ENCODE data around the gene KRTAP2-4. TPM values are rescaled to one million over a fixed set of nuclear protein-coding genes. Genes with fewer than 3 reads are reported as not detected.
A peak's percentile ranks its signal among the peaks of the same experiment; 100 is the strongest.
"Not testable (repeated sequence)": the region's sequence is repeated elsewhere in the genome, so short reads cannot be mapped to it uniquely, and the experiment has no call there.

The KRTAP2-4 gene
- total RNA-seq, 1 donor from 2014 or later = not detected

GRCh38 chr17:41037853-41038350 is 27.8 kb downstream of the KRTAP2-4 start:
- no peak for DNase-seq (ENCODE audit: low read depth)

GRCh38 chr17:41034346-41034935 is 31.2 kb downstream of the KRTAP2-4 start, which contains the start of gene KRTAP1-3:
Gene KRTAP1-3, minus strand, starts transcription at chr17:41034874. Its CDS starts 53 bp downstream, at chr17:41034821.
- not testable (repeated sequence) for DNase-seq (ENCODE audit: low read depth)

DNA sequence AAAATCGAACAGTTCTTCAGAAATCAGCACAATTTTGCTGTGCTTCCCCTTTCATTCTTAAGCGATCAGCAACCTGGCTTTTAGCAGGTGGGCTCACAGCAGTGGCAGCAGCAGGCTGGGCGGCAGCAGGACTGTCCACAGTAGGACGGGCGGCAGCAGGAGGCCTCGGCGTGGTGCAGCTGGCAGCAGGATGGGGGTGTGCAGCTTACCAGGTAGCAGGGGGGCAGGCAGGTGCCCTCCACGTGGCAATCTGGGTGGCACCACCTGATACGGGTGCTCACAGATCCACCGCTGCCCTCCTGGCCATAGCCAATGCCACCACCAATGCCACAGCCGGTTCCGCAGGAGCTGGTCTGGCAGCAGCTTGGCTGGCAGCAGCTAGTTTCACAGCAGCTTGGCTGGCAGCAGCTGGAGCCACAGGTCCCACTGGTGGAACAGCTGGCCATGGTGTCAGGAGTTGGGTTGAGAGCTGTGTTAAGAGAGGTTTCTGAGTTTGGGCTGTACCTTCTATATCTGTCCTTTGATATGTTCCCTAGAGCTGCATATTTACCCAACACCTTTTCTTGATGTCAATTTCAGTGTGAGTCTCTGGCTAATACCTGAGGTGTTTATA is 35.9 kb downstream of the KRTAP2-4 start, which contains the start of gene KRTAP1-4:
Gene KRTAP1-4, minus strand, starts transcription at position 563 of the 613 bp plus-strand sequence. Its CDS starts 117 bp downstream, at position 446.
- no peak for DNase-seq (ENCODE audit: low read depth)

DNA sequence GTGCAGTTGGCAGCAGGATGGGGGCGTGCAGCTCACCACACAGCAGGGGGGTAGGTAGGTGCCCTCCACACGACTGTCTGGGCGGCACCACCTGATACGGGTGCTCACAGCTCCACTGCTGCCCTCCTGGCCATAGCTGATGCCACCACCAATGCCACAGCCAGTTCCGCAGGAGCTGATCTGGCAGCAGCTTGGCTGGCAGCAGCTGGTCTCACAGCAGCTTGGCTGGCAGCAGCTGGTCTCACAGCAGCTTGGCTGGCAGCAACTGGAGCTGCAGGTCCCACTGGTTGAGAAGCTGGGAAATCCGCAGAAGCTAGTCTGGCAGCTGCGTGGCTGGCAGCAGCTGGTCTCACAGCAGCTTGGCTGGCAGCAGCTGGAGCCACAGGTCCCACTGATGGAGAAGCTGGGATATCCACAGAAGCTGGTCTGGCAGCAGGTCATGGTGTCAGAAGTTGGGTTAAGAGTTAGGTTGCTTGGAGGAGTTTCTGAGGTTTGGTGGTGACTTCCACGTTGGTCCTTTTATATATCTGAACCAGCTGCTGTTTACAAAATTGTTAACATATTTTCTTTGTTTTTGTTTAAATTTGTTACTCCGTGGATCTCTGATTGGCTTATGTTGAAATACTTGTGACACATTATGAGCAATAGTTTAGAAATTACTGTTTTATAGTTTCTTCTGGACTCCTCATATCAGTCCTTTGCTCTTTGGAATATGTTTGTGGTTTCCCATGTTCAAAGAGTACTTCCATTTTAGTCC is 38.8 kb downstream of the KRTAP2-4 start, which contains the start of gene KRTAP1-5:
Gene KRTAP1-5, minus strand, starts transcription at position 494 of the 757 bp plus-strand sequence. Its CDS starts 53 bp downstream, at position 441.
- DNase-seq (ENCODE audit: low read depth) = no peak

DNA sequence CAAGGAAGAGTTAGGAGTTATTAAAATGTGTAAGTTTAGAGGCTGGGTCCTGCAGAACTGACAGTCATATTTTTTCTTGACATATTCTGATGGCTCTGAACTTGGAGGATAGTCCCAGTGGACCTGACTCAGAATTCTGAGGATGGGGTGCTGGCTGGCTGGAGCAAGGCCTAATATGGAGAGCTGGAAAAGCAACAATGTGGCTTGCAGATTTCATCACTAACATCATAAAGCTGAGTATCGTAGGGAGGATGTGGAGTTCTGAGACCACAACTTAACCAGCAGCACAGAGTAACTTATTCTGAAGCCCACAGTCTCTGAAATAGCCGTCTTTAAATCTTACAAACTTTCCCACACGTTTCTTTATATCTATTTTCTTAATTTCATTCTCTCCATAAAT is 41.0 kb downstream of the KRTAP2-4 start:
- no peak for DNase-seq (ENCODE audit: low read depth)

GRCh38 chr17:41020336-41020735 is 45.3 kb downstream of the KRTAP2-4 start:
- no peak for DNase-seq (ENCODE audit: low read depth)

- no peak for DNase-seq (ENCODE audit: low read depth)
Measured at GRCh38 chr17:41019415-41019814, 46.3 kb downstream of the KRTAP2-4 start.

GRCh38 chr17:41018541-41018940 is 47.1 kb downstream of the KRTAP2-4 start:
- no peak for DNase-seq (ENCODE audit: low read depth)

DNA sequence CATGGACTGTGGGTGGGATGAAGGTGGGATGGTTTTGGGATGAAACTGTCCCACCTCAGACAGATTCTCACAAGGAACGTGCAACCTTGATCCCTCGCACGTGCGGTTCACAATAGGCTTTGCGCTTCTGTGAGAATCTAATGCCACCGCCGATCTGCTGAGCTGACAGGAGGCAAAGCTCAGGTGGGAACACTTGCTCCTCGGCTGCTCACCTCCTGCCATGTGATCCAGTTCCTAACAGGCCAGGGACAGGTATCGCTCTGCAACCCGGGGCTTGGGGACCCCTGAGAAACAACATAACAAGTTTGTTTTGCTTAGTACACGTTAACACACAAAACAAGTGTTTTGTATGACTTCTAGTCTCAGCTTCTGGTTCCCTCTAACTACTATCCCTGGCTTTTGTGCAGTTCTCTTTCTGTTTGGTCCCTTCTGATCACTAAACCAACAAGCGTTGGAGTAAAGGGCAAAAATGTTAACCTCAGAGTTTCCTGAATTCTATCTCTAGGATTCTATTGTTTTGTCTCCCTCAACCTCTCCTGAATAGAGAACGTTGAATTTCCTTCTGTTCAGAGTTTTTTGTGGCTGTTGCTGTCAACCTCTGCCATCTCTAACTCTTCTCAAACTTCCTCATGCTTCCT is 49.0 kb downstream of the KRTAP2-4 start:
- no peak for DNase-seq (ENCODE audit: low read depth)

DNA sequence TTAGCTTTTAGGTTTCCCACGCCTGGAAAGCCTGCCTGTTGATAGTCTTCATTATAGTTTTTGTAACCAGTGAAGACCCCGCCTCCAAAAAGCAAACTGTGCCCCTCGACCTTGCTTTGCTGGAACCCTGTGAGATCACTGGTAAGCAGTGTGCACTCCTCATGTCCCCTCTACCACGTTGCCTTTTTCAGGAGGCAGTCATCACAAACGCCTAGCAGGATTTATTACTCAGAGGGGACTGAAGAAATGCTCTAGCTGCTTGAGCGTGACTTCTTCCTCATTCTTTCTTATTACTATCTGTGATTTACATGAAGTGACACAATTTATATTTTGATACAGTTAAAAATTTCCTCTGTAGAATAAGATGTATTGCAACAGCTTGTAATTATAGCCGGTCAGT is 50.2 kb downstream of the KRTAP2-4 start:
- DNase-seq (ENCODE audit: low read depth) = peak; percentile 34

Other genes with a start within 250 kb of the KRTAP2-4 start
- 3.6 and 4.6 TPM in 2 replicates for gene KRT10, start 243.3 kb downstream of the KRTAP2-4 start, total RNA-seq
- not detected in 2 replicates for gene KRT12, start 198.7 kb downstream of the KRTAP2-4 start, total RNA-seq
- gene KRT20, start 180.6 kb downstream of the KRTAP2-4 start, total RNA-seq = not detected in 2 replicates
- gene KRT23, start 128.2 kb downstream of the KRTAP2-4 start, total RNA-seq = 1.2 and 68.1 TPM in 2 replicates
- gene KRT39, start 98.9 kb downstream of the KRTAP2-4 start, total RNA-seq = not detected in 2 replicates
- not detected in 2 replicates for gene KRT40, start 81.6 kb downstream of the KRTAP2-4 start, total RNA-seq
- not detected in 2 replicates for gene KRTAP3-3, start 71.7 kb downstream of the KRTAP2-4 start, total RNA-seq
- not detected in 2 replicates for gene KRTAP3-2, start 66.0 kb downstream of the KRTAP2-4 start, total RNA-seq
- gene KRTAP3-1, start 56.8 kb downstream of the KRTAP2-4 start, total RNA-seq = not detected in 2 replicates
- not detected in 2 replicates for gene KRTAP1-5, start 38.7 kb downstream of the KRTAP2-4 start, total RNA-seq
- gene KRTAP1-4, start 35.7 kb downstream of the KRTAP2-4 start, total RNA-seq = not detected in 2 replicates
- not detected in 2 replicates for gene KRTAP1-3, start 31.0 kb downstream of the KRTAP2-4 start, total RNA-seq
- 0.25 and 0.35 TPM in 2 replicates for gene KRTAP1-1, start 24.4 kb downstream of the KRTAP2-4 start, total RNA-seq
- not detected in 2 replicates for gene KRTAP2-1, start 18.6 kb downstream of the KRTAP2-4 start, total RNA-seq
- gene KRTAP2-2, start 10.6 kb downstream of the KRTAP2-4 start, total RNA-seq = 0.15 TPM in 1 of 2 replicates, not detected in the other
- gene KRTAP2-3, start 5.8 kb downstream of the KRTAP2-4 start, total RNA-seq = 0.55 and 5.9 TPM in 2 replicates
- not detected in 2 replicates for gene KRTAP4-7, start 18.3 kb upstream of the KRTAP2-4 start, total RNA-seq
- not detected in 2 replicates for gene KRTAP4-8, start 32.3 kb upstream of the KRTAP2-4 start, total RNA-seq
- not detected in 2 replicates for gene KRTAP4-16, start 36.3 kb upstream of the KRTAP2-4 start, total RNA-seq
- gene KRTAP4-9, start 39.5 kb upstream of the KRTAP2-4 start, total RNA-seq = not detected in 2 replicates
- gene KRTAP4-11, start 52.5 kb upstream of the KRTAP2-4 start, total RNA-seq = not detected in 2 replicates
- not detected in 2 replicates for gene KRTAP4-12, start 58.3 kb upstream of the KRTAP2-4 start, total RNA-seq
- gene KRTAP4-6, start 74.7 kb upstream of the KRTAP2-4 start, total RNA-seq = not detected in 2 replicates
- not detected in 2 replicates for gene KRTAP4-5, start 83.9 kb upstream of the KRTAP2-4 start, total RNA-seq
- not detected in 2 replicates for gene KRTAP4-4, start 94.9 kb upstream of the KRTAP2-4 start, total RNA-seq
- not detected in 2 replicates for gene KRTAP4-3, start 102.3 kb upstream of the KRTAP2-4 start, total RNA-seq
- gene KRTAP4-2, start 112.3 kb upstream of the KRTAP2-4 start, total RNA-seq = not detected in 2 replicates
- gene KRTAP4-1, start 119.0 kb upstream of the KRTAP2-4 start, total RNA-seq = not detected in 2 replicates
- gene KRTAP9-1, start 124.0 kb upstream of the KRTAP2-4 start, total RNA-seq = not detected in 2 replicates
- not detected in 2 replicates for gene KRTAP9-2, start 160.8 kb upstream of the KRTAP2-4 start, total RNA-seq
- not detected in 2 replicates for gene KRTAP9-3, start 166.6 kb upstream of the KRTAP2-4 start, total RNA-seq
- gene KRTAP9-8, start 172.1 kb upstream of the KRTAP2-4 start, total RNA-seq = not detected in 2 replicates
- not detected in 2 replicates for gene KRTAP9-4, start 183.8 kb upstream of the KRTAP2-4 start, total RNA-seq
- gene KRTAP9-9, start 189.5 kb upstream of the KRTAP2-4 start, total RNA-seq = not detected in 2 replicates
- not detected in 2 replicates for gene KRTAP9-6, start 199.5 kb upstream of the KRTAP2-4 start, total RNA-seq
- gene KRTAP9-7, start 209.8 kb upstream of the KRTAP2-4 start, total RNA-seq = not detected in 2 replicates
- not detected in 2 replicates for gene KRTAP29-1, start 237.0 kb upstream of the KRTAP2-4 start, total RNA-seq
- not detected in 2 replicates for gene KRTAP16-1, start 243.4 kb upstream of the KRTAP2-4 start, total RNA-seq
- not detected in 2 replicates for gene KRTAP17-1, start 249.8 kb upstream of the KRTAP2-4 start, total RNA-seq

Measured in renal cortical epithelial cell (primary cell).